GM19395 (cell line): ENCODE results near the gene KLF7.
A peak's percentile ranks its signal among the peaks of the same experiment; 100 is the strongest.

Experiments used
- ATAC-seq: cut with Tn5 transposase; IDR thresholded peaks from one replicate; pipeline ENCODE4 v1.9.1; 2021; ENCODE audit warnings: mild to moderate bottlenecking, moderate library complexity; ENCODE audit not compliant: unreplicated experiment

Gene KLF7

DNA sequence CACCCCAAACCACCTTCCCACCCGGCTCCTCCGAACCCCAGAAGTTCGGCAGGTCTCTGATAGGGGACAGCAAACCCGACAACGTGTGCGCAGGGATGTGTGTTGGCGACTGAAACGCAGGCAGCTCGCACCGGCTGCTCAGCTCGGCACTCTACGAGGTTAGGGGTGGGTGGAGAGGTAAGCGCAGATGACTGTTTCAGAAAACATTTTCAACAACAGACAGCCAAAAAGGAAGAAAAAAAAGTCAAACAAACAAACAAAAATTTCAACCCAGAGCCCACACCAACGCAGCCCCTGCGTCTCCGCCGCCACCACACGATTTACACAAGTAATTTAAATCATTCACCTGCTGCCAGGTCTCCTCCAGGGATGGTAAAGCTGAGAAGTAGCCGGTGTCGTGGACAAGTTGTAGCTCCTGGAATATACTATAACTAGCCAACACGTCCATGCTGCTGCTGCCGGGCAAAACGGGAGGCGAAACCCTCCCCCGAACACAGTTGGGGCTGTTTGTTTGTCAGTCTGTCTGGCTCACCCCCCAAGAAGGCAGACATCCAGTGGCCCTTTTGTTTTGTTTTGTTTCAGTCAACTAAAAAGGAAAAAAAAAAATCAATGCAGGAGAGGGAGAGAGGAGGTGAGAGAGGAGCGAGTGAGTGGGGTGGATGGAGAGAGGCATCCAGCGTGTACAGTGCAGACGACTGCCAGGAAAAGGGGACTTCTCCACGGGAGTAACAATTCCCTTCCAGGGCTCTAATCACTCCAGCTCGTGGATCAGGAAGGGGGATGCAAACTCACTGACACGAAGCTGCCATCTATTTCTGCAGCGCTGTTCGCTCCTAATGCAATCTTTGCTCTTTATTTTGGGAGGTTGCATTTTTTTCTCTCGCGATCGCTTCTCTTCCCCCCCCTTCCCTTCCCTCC is at the start of gene KLF7:
Gene KLF7 (minus strand): TSS at position 828 of the 918 bp plus-strand sequence. CDS start 380 bp downstream, at position 448.
- ATAC-seq: peak; percentile 20

DNA sequence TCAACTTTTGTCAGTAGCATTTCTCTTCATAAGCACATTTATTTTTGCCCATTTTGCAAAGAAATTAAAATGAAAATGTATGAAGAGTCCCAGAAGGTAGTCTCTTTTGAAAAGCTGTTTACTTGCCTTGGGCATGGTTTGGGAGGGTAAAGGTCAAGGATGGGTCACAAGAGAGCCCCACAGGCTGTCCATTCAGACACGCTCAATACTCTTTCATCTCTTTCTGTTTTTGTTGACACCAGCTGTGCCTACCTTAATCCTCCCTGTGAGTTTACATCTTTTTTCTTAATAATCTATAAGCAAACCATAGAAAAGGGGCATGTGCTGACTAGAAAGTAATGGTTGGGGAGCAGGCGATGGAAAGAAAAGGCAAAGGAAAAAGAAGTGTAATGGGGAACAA is 49.6 kb upstream of the KLF7 start:
- no peak for ATAC-seq

DNA sequence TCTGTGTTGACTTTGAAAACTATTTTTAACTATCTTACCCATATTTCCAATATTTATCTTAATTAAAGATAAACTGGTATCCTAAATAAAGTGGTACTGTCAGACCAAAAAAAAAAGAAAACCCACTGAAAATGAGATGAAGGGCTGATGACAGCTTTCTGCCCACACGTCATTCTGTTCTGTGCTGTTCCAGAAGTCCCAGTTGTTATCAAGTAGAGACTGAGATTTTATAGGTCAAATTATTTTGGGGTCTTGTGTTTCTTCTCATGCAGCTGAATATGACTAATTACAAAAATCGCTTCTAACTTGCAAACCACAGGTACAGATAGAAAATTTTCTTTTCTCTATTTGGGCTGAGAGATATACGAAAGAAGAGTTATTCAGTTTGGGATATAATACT is 48.7 kb upstream of the KLF7 start:
- no peak for ATAC-seq

DNA sequence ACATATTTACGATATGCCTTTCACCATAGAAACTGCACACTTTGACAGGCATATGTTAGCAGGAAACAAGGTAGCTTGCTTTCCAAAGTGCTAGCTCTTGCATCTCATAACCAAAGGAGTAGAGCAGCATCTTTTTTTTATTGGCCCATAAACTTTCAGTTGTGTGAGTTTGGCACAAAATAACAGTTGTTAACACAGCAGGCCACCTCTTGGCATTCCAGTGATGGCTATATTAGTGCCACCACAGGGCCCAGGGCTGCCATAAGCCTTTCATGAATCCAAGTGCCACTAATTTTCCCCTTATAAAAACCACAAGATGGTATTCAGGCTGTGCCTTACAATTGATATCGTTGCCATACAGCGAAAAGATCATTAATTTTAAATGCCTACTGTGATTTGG is 40.3 kb upstream of the KLF7 start:
- no peak for ATAC-seq

DNA sequence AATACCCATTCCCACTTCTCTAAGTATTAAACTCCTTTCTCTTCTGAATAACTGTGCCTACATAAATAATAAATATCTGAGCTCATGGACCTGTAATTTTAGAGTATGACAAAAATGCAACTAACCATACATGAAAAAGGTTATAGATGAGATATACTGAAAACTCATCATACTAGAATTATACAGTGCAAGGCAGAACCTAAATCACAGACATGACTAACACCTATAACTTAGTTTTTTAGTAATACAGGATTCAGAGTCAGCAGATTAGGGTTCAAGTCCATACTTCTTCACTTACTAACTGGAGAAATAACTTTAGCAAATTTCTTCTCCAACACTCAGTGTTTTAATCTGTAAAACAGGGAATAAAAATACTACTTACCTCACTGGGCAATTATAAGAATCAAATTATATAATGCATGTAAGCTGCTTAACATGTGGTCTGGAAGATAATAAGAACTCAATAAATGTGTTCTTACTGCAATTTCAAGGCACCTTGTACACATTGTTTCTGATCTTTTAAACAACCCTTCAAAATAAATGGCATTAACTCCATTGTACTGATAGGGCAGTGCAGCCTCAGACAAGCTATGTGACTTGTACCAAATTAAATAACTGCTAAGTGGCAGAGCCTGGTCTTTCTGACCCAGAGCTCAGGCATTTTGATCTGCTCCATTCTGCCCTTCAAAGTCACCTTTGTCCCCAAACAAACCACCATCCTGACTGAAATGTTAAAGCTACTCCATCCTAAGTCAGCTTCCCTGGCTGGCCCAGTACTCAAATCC is 39.6 kb upstream of the KLF7 start:
- ATAC-seq: no peak

DNA sequence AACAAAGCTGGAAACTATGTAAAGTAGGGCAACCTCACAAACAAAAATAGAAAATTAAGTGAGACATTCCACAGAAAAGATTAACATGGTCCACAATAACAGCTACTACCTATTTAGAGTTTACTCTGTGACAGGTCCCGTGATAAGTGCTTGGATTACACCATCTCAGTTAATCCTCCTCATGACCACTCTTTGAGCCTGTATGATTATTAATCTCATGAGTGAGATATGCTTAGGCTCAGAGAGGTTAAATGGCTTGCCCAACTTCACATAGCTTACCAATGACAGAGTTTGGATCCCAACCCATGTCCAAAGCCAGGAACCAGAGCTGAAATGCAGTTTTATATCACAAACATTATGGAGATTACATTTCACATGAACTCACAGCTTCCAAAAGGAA is 37.3 kb upstream of the KLF7 start:
- ATAC-seq: no peak

DNA sequence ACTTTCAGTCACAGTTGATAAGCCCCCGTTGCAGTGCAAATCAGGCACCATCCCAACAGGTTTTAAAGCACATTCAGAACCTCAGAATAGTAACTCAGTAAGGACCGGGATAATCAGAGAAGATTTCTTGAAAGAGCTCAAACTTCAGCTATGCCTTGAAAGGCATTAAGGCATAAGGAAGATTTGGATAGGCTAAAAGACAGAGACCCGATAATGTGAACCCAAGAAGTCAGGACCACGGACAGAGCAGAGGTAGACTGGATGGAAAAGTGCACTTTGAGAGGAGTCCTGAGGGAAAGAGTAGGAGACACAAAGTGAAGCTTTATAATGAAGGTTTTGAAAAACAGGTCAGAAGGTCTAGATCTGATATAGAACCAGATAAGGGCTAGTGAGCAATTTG is 36.9 kb upstream of the KLF7 start:
- no peak for ATAC-seq

DNA sequence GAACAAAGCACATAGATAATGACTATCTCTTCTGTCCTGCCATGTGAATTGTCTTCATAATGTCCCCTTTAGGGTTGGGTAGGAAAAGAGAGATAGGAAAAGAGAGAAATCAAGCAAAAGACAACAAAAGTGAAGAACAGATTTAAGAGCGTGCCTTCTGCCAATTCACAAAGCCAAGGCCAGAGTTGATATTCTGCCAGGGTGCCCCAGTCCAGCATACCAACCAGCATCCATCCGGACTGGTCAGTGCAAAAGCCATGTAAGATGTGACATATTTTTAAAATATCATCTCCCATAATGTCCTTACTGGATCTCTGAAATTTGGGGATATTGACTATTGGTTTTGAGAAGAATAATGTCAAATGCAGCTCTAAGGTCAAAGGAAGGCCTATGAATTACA is 35.7 kb upstream of the KLF7 start:
- no peak for ATAC-seq

DNA sequence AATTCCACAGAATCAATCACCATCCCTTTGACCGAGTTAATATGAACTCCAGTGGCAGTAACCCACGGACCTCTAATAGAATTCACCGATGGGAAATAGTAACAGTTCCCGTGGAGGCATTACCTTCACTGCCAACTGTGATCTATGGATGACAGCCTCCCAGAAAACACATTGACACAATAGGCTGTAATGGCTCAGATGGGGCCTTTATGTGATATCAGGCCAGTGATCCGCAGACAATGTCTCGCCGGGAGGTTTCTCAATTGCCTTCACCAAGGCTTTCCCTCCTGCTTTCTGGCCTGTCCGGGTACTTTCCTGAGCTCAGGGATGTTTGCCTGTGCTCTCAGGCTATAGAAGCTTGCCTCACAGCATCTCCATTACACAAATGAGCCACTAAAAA is 34.4 kb upstream of the KLF7 start:
- ATAC-seq: no peak

DNA sequence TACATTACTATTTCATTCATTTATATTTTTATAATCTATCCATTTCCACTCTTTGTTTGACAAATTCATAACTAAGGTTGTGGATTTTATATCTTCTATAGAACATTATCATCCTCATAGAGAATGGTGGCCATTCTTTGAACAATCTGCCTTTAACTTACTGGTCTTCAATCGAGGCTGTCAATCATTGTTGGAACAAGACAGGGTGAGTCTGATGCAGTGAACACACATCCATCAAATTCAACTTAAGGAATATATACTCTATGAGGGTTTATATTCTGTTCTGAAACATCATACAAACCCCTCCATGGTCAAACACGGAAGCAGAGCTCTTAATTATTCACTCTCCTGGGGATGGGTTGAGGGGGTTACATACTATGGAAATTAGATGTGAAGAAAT is 28.3 kb upstream of the KLF7 start:
- no peak for ATAC-seq

DNA sequence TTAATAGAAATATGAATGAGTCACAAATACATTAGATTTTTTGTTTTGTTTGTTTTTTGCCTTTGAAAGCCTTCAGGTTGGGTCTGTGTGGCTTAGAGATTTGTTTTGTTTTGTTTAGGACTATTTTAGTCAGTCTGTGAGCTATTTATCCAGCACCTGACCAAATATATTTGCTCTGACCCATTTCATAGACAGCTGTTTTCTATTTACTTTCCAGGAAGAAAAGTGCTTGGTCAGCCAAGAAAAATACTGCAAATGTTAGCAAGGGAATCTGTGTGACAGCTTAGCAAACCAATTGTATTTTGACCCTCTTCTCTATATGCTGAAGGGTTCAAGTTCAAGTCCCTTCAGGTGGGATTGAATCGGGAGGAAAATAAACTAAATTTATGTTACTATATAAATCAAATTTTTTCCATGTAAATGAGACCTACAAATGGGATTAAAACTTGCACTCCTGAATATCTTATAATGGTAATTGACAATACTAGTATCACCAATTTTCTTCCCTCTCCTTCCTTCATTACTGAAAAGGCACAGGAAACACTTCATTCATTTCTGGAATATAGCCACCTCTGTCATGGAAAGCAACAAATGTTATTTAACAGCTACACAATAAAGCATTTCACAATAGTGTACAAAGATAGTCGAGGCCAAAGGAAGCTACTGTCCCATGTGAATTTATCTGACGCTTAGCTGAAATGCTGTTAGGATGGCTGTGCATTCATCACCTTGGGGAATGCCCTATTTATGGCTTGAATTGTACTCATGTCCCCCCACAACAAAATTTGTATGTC is 23.1 kb upstream of the KLF7 start:
- ATAC-seq: no peak

DNA sequence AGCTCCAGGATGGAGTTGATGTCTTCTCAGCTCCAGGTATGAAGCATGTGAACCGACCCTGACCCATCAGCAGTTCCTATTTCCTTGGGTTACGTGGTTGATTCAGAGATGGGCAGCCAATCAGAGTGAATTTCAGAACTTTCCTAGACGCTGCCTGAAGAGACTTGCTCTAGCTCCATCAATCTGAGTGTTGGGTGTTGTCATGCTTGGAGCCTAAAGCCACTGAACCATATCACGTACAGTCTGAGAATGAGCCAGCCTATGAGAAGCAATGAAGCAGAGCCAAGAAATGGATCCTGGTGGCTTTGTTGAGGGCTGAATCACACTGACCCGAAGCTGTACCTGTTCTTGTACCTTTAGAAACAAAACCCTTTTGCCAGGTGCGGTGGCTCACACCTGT is 19.6 kb upstream of the KLF7 start:
- no peak for ATAC-seq

DNA sequence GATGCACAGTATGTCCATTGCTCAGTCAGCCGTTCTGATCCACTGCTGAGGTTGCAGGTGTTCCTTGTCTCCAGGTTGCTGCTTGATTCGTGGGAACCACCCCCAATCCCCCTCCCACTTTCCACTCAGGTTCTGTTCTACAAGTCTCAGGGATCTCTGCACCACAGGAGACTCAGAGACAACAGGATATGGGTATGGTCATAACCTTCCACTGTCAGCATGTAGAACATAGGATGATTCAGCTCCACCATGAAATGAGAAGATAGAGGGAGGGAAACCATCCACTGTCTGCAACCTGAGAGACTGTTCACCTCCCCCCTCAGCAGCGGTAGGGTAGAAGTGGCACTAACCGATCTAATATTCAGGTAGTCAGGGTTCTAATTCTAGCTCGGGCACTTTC is 19.0 kb upstream of the KLF7 start:
- ATAC-seq: no peak

DNA sequence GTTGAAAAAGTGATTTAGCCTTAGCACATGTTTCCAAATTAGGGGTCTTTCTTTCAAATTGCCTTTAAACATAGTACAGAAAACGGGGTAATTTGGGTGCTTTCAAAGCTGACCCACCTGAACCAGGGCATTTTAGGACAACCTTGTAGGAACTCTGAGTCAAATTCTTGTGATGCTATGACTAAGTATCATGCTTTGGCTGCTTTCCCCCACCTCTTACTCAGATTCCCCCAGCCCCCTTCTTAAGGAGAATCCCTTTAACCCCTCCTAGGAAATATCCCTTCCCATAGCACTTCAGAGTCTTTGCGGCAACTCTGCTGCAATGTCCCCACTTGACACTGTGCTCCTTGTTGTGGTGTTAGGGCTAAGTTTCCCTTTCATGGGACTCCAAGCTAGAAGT is 18.6 kb upstream of the KLF7 start:
- ATAC-seq: no peak

DNA sequence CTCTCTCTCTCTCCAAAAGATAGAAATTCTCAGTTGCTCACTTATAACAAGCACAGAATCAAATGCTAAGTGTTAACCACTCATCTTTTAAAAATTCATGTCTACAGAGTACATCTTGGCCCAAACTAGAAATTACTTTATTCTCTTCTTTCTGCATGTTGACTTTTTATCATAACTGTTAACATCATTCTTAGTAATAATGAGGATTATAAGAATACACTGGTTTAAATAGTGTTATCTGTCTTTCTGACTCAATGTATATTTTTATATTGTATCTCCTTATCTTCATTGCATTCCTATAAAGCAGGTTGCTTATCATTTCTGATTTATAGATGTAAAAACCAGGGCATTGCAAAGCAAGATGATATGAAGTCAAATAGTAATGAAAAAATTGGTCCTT is 17.8 kb upstream of the KLF7 start:
- no peak for ATAC-seq

DNA sequence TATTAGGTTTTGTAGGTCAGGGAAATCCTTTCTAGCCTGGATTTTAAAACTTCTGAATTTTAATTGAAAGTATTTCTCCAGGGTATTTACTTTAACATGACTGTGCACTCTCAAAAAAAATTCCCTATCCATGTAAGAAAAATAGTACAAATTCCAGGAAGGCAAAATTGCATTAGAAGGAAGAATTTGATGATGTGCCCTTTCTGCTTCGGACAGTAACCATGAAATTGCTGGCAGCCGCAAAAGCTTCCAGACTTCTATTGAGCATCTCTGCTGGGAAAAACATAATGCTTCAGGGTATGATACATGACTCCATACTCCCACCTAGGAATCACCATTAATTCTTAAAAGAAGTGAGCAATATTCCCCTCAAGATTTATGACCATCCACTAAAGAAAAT is 17.2 kb upstream of the KLF7 start:
- ATAC-seq: no peak

DNA sequence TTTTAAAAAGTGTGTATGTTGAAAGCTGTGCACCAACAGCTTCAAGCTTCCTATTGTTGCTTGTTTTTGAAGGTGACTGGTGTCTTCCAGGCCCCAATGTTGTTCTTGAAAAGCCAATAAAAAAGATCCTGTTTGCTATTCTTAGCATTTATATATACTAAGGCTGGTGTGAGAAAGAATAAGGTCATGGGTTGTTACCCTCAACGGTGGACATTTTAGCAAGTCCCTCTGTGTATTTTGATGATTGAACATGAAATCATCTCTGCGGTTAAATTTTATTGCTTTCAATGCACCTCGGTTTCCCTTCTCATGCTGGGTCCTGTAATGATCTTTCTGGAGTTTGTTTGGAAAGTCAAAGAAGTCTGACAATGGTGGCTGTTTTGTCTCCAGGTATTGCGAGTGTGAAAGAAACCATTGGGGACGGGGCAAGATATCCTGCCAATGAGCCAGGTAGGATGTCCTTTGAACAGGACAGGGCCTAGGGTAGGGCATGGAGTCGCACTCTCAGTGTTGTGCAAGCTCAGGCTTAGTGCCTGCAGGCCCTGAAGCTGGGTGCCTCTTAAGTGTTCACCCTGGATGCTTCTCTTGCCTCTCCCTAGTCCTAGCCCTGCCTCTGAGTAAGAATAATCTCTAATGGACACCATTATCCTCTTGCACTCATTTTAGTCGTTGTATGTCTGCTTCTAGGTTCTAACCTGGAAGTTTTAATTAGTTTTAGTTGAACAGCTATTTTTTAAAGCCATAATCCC is 16.0 kb upstream of the KLF7 start:
- no peak for ATAC-seq

DNA sequence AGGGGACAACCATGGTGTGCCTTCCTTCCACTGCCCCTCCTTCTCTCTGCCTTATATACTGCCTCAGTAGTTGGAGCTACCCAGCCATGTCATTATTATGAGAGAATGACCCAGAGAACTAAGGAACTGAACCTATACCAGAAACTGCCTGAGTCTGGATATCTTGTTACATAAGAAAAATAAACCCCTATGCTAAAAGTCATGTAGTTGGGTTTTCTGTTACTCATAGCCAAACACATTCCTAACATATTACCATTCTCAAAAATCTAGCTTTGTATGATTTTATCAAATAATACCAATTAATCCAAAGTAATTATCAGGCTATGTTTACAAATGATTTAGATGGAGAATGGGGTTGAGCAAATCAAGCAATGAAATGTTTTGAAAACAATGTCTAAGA is 15.0 kb upstream of the KLF7 start:
- no peak for ATAC-seq

DNA sequence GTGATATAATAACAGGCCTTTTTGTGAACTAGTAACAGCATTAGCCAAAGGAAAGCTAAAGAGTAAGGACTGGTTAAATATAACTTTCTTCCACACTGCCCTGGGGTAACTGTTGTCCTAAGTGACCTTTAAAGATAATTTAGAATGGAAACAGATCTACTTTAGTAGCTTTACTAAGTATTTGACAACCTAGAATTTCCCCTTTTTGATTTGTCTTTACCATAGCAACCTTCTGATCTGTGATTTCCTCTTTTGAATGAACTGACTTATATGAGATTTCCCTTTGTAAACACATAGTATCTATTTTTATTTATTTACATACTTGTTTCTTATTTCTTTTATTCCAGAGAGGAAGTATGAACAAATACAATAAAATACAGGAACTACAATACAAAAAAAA is 10.5 kb upstream of the KLF7 start:
- no peak for ATAC-seq

DNA sequence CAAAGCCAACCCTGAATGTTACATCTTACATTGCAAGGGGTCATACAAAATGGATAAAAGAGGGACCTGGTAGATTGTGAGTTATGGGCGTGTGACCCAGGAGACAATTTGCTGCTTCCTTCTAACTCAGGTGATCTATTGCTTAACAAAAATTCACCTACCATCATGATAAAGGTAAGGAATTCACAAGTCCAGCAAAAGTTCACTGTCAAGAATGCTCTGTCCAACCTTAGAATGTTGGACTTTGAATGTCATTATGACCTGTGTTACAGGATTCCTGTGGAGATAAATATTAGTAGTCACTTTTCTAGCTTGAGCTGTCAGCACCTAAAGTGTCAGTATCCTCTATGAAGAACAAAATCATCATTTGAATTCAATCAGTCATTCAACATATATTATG is 7.9 kb upstream of the KLF7 start:
- ATAC-seq: no peak
